GM19043 (cell line): Measurements from ENCODE around the gene EPAS1.

Experiments used
- ATAC-seq: cut with Tn5 transposase; IDR thresholded peaks from one replicate; pipeline ENCODE4 v1.9.1; 2021; ENCODE audit warnings: low read depth; ENCODE audit not compliant: unreplicated experiment

Gene EPAS1

DNA sequence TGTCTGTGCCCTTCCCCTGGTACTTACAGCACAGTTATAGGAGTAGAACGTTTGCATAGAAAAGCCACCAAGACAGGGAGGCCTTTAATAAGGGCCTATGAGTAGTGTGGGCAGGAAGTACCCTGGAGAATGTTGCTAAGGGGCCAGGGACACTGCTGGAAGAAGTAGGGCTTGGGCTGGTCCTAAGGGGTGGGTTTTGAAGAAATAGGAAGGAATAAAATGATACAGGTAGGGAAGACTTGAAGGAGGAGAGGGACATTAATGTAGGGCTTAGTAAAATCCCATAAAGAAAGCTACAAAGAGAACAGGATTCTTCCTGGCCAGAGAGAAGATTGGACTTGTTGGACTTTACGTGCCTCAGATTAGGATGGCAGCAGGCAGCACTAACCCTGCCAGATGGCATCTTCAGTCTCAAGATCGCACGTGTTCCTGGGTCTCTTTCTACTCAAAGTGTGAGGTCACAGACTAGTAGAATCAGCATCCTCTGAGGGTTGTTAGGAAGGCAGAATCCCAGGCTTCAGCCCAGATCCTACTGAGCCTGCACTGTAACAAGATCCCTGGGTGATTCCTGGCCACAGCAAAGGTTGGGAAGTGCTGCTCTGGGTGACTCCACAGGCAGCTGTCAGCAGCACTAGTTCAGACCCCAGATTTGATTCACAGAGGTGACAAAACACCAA, 39.2 kb downstream of the EPAS1 start:
- no peak for ATAC-seq

DNA sequence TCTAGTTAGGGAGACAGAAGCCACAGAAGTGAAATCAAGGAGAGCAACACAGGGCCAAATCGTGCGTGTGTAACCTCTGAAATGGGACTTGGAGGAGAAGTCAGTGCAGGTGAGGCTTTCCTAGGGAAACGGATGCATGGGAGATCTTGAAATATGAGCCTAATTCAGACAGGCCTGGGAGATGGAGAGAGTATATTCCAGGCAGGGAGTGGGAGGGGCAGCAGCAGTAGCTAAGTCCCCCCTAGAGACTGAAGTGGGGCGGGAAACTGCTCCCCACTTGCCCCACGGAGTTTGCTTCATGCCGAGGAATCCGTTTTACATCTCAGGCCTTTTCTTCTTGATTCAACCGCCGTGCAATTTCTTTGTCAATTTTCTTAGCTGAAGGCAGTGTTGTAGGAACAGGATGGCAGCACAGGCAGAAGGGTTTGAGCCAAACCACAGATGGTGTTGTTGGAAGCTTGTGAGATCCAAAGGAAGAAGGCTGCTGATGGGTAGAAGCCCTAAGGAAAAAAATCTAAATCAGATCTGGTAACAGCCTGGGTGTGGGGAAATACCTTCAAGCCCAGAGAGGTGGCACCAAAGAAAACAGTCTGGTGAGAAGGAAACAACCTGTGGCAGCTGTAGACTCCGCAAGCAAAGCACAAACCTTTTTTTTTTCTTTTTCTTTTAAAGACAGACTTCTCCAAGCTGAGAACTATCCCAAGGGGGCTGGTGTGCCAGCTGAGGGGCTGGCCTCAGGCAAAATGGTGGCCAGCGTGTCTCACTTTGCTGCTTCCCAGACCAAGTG, 40.2 kb downstream of the EPAS1 start:
- no peak for ATAC-seq

DNA sequence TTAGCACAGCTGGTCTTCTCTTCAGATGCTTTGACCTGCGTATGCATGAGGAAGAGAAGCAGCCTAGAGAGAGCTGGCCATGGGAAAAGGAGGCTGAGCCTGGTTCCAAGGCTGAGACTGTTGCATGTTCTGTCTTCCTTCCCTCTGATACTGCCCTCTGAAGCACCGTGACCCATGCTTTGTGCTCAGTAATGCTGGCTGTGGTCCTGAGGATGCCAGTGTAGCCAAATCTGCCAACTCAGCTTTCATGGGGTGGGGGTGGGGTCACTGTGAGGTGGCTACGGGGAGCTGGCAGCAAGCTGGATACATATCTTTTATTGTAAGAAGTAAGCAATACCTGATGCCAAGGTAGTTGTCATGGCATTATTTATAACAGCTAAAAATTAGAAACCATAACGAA, 41.5 kb downstream of the EPAS1 start:
- no peak for ATAC-seq

DNA sequence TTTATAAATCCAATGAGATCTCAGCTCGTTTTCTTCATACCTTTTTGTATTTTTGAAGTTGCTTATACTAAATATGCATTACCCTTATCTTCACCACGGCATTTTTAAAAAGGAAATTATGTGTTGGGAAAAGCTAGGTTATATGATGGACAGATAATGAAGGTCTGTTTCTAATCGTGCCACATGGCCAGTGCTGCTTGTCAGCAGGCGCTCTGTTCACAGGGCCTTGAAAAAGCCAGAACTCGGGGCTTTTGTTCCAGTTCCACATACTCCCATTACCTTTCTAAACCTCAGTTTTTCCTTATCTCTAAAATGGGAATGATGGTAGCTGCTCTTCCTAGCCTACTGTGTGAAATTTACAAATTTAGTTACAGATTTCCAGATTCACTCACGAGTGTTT, 42.0 kb downstream of the EPAS1 start:
- no peak for ATAC-seq

DNA sequence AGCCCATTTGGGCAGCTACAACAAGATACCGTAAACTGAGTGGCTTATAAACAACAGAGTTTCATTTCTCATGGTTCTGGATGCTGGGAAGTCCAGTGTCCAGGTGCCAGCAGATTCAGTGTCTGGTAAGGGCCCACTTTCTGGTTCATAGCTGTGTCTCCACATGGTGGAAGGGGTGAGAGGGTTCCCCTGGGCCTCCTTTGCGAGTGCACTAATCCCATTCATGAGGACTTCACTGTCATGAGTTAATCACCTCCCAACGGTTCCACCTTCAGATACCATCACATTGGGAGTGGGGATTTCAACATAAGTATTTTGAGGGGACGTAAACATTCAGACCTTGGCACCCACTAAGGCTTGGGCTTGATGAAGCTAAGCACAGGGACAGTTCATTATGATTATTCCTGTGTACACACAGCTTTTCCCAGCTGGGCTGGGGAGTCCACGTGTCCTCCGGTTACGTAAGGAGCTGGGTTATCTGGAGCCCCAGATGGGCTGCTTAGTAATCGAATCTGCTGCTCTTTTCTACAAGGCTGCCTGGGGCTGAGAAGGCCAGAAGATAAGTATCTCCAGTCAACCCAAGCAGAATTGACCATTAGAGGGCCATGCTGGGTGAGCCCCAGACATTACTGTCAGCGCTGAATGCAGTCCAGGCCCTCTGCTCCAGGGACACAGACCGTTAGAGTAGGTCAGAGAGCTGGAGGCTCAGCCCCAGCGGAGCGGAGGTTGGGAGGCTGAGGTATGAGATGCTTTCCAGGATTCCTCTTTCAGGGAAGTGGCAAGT, 42.7 kb downstream of the EPAS1 start:
- no peak for ATAC-seq

DNA sequence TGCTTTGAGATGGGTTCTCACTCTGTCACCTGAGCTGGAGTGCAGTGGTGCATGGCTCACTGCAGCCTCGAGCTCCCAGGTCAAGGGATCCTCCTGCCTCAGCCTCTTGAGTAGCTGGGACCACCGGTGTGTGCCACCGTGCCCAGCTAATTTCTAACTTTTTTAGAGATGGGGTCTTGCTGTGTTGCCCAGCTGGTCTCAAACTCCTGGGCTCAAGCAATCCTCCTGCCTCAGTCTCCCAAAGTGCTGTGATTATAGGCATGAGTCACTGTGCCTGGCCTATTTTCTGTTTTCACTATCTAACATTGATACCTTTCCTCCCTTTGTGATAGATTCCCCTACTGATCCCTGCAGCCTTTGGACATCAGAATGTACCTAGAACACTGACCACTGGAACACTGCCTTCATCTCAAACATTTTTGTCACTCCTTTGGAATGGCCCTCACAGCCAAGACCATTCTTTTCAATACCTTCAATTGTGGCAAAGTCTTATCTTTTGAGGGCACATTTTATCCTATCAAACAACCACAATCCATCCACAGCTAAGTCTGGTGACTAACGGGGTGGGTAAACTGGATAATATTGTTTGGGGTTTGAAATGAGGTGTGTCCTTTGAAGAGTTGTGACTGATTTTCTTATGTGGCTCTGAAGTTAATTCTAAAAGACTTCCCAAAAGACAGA, 43.7 kb downstream of the EPAS1 start:
- no peak for ATAC-seq

DNA sequence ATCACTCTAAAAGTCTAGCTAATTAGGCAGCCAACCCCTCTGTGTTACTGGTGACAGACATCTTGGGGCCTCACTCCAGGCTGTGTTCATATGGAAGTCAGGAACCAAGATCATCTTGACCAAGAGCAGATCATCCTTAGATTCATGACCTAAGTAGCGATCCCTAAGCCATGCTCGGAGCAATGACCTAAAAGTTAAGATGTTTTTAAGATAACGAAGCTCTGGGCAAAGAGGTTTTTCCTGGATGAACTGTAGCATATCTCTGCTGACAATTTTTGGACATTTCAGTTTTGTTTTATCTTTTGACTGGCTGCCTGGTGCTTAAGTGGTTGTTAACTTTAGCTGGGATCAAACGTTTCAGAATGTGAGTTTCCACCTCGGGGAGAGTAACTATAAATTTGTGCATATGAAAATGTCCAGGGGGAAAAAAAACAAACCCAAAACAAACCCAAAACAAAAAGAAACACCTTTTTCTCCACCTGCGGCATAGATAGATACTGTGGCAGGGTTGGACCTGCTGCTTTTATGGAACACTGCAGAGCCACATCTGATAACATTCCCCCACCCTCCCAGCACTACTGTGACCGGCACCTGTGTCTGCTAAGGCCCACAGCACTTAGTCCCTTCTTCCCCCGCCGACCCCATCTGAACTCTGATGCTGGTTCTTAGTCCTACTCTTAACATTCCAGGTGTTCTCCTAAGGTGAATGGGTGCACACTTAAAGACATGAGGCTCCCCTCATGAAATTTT, 45.5 kb downstream of the EPAS1 start:
- ATAC-seq: no peak

DNA sequence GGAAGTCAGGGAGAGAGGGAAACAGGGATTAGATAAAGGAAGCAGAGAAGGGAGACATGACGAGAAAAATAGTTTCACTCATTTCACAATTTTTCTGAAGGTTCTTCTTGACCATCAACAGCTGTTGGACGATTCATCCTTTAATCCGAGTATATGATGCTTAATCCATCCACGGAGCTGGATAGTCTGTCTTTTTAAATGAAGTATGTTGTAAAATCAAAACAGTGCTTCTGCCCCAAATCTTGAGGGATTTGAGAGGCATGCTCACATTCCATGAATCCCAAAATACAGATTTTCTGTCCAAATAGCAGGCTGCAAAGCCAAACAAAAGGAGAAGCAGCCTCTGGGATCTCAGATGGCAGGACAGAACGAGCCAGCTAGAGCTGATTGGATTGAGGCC, 47.5 kb downstream of the EPAS1 start:
- ATAC-seq: no peak

DNA sequence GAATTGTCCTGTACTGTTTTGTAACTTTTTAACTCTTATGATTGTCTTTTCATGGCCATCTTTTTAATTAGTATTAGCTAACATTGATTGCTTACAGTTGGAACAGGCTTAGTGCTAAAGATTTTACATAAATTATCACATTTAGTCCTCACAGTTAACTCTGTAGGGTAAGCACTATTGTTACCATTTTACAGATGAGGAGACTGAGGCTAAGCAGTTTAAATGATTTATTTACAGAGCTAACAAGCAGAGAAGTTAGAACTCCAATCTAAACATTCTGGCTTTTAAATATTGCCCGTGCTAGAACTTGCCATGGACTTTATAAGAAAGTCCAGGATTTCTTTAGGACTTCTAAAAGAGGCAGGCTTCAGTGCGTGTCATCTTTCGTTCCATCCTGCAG, 48.6 kb downstream of the EPAS1 start:
- ATAC-seq: no peak

DNA sequence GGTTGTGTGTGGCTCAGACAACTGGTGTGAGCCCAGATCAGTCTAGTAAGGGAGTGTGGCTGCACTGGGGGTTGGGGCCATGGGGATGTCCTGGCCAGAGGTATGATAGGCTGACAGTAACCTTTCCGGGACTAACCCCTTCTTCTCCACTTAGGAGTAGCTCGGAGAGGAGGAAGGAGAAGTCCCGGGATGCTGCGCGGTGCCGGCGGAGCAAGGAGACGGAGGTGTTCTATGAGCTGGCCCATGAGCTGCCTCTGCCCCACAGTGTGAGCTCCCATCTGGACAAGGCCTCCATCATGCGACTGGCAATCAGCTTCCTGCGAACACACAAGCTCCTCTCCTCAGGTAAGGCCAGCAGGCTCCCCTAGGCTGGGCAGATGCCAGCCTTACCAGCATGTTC, 49.5 kb downstream of the EPAS1 start:
- ATAC-seq: no peak

DNA sequence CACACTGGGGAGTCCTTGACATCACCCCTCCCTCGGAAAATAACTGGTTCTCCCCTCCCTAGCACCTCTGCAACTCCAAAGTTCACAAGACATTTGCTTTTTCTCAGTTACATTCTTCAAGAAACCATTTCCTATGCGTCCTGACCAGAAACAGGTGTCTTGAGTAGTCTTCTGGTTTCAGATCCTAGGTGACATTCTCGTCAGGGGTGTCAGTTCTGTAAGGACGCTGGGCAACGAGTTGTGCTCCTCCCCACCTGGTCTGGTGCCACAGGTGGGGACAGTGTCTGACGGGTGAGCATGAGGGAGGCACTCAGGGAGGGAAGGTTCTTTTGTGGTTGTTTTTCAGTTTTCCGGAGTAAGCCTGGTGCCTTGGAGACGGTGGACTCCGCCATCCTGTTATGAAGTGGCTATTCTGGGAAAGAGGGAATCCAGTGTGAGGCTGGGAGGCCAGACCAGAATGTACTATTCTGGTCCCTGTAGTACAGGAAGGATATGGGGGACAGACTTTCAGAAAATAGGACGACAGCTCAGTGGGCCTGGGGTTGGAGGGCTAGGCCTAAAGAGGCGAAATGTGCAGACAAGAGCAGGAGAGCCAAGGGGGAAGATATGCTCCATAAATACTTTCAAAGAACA, 50.6 kb downstream of the EPAS1 start:
- ATAC-seq: no peak

DNA sequence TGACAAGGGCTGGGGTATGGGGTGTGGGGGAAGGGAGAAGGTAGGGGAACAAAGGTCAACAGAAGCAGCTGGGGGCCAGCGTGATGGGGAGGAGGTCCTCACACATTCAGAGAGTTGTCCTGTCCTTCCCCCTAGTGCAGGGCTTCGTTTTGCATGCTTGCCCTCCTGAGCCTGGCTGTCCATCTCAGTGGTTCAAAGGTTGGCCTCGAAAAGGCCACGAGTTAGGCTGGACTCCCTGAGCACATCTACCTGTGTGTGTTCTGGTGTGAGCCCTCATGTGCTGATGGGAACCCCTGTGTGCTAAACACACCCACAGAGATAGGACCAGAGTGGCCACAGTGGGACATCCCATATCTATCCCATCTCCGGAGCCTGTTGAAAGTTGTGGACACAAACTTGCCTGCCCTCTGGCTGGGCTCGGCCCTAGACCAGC, 51.9 kb downstream of the EPAS1 start:
- ATAC-seq: no peak

DNA sequence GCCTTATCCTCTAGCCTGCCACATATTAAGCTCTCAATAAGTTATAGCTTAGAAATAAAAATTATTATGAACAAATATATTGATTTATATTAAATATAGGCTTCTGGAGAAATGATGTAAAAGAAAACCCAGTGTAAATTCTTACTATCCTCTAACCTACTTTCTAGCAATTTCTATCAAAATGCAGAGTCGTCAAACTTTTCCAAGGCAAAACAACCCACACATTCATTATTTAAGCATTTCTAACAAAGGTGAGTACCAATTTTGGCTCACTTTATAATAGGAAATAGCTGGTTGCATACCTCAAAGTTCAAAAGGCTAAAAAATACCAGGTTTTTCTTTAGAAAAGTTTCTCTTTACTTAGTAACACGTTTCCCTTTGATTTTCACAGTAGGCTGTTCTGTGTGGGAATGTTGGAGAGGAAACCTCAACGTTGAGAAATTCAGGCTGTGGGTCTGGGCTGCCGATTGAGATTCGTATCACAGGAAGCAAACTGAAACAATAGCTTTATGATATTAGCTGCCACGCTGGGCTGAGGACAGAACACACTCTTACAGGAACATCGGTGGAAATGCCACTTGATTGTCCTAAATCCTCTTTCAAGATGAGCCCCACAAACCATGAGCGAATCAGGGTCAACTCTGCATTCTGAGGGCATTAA, 53.0 kb downstream of the EPAS1 start:
- ATAC-seq: no peak

DNA sequence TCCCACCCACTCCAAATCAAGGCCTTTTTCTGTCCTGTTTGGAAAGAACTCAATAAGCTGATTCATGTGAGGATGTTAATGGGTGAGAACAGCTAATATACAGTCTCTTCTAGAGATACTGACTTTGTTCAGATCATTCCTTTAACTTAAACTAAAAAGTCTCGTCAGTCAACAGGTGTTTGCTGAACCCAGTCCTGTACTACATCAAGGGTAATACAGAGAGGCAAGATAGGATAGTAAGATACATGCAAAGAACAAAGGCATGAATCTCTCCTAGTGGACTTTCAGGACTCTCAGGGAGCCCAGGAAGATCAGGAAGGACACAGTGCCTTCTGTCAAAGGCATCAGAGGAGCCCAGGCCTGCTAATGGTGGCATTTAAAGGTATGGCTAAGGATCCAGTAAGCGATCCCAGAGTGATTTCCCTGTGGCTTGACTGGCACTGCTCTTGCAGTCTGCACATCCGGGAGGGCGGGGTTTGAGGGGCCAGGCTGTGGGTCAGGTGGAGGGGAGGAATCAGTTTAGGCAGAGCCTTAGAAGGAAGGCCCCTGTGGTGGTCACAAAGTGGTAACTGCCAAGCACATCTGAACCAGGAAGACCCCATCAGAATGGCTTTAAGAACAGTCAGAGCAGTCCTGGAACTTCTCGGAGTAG, 54.0 kb downstream of the EPAS1 start:
- ATAC-seq: no peak

DNA sequence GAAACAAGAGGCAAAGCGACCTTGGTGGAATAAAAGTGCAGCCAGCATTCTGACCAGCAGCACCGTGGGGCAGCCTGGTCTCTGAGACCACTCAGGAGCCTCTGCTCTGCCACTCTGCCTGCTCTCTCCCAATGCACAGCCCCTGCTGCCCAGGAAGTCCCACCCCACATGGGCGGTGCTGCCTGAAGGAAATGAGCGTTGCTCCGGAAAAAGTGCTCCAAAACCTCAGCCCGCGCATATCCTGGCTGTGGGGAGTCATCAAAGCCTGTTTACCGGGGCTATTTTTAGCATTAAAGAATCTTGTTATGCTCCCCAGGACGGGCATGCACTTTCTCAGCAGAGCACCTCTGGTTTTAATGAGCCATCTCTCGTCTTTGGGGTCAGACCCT, 54.5 kb downstream of the EPAS1 start:
- no peak for ATAC-seq

DNA sequence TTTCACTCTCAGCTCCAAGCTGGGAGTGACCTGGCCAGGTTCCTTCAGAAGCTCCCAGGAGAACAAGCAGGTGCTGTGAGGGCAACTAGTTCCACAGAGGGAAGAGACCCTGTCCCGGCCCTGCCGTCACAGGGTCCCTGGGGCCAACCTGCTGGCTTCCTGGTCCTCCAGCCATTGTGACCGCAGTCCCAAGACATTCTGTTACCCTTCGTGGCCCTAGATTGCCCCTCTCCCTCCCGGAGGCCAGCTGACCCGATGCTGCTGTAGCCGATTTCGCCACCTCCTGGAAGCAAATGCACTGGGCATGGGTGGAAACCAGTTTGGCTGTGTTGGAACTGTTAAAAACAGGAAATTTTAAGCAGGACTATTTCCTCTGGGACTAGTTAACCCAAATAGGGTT, 55.4 kb downstream of the EPAS1 start:
- no peak for ATAC-seq

DNA sequence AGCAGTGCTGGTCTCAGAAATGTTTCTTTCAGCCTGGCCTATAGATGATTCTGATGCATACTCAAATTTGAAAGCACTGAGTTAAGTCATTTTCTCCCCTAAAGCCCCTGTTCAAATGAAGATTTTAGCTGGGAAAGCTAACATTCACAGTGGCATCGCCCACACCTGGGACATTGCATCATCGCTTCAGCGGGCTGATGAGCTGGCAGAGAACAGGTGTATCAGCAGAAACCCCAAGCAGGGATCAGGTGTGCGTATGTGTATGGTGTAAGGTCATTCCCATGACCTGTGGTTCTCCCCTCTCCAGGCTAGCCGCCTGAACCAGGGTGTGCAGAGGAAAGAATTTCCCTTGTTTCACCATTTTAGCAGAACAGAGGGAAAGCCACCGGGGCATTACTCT, 56.3 kb downstream of the EPAS1 start:
- no peak for ATAC-seq

DNA sequence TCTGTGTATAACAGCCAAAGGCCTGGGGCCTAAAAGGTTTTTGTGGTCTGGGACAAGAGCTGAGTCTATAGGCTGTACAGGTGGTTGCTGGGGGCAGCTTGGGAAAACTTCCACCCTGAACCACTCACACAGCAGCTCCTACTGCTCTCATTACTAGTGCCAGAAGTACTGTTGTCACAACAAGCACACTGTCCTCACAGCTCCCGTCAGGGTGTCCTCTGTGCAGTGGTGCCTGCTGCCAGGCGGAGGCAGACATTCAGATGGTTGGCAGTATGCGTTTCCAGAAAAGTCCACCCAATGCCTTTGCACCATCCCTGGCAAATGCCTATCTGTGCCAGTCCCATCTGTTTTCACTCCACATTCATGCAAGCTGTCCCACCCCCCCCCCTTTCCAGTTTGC, 58.5 kb downstream of the EPAS1 start:
- ATAC-seq: no peak

DNA sequence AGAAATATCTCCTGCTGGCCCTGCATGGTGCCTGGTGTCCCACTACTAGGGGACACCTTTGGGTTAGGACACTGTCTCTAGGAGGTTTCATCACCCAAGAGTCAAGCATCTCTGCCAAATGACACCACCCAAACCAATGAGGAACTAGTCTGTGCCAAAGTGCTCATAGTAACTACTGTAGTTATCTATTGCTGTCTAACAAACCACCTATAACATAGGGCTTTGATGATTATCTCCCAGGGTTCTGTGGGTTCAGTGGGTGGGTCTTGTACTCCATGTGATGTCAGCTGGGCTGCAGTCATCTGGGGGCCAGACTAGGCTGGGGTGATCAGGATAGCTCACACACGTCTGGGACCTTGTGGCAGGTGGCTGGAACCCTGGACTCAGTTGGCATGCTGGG, 59.8 kb downstream of the EPAS1 start:
- ATAC-seq: no peak
